ENCODE measurements around the gene GLRX. TPM values are rescaled to one million over a fixed set of nuclear protein-coding genes. Genes with fewer than 3 reads are reported as not detected.
"Not testable (repeated sequence)": the region's sequence is repeated elsewhere in the genome, so short reads cannot be mapped to it uniquely, and the experiment has no call there.

Gene GLRX
- total RNA-seq, 6 experiments from 2014 or later: 40.2 to 228 (median 82.8) TPM

- DNase-seq (no peak), ATAC-seq (no peak)
- intact Hi-C loops (cut with DNase I): no loop called here
- H3K4me1 ChIP-seq: peaks cover 0 to 54% (median 16%) of the 10 kb centered on the region in 4 donors
- no peaks in the 10 kb centered on the region for H3K9me3 ChIP-seq
- H3K27me3 ChIP-seq: no peaks in the 10 kb centered on the region
- WGBS (ENCODE audit: insufficient coverage, low coverage, low lambda C conversion rate, missing lambda C conversion rate): 65% methylated on average over 4 of the region's 4 CpGs
- no peak overlapping the region for H3K4me3 ChIP-seq
- H3K36me3 ChIP-seq: peaks cover 0 to 29% (median 16%) of the 10 kb centered on the region in 4 donors
- no peak overlapping the region for H3K27ac ChIP-seq
- TF ChIP-seq CTCF (IDR thresholded peaks at IDR 0.05) (no peak), POLR2A (IDR thresholded peaks at IDR 0.05) (no peak)
Measured at GRCh38 chr5:95815155-95815729, 7.3 kb downstream of the GLRX start.

GRCh38 chr5:95813035-95813434 lies 9.5 kb downstream of the GLRX start:
- H3K4me3 ChIP-seq; DNase-seq; H3K9me3 ChIP-seq; H3K27ac ChIP-seq; H3K27me3 ChIP-seq; intact Hi-C loops (cut with DNase I): not testable (repeated sequence)
- TF ChIP-seq POLR2A (IDR thresholded peaks at IDR 0.05): peak; percentile 12
- WGBS (ENCODE audit: insufficient coverage, low coverage, low lambda C conversion rate, missing lambda C conversion rate): 59% methylated on average over 8 of the region's 8 CpGs
- Histone ChIP-seq H3K36me3 (peaks cover 0 to 29% (median 16%) of the 10 kb centered on the region in 4 donors), H3K4me1 (peaks cover 0 to 47% (median 18%) of the 10 kb centered on the region in 4 donors)
- peak in 2 of 4 donors; percentile 38 to 43 for ATAC-seq

- ATAC-seq: peak in 3 of 4 donors; percentile 17 to 45 (median 21)
- TF ChIP-seq POLR2A (IDR thresholded peaks at IDR 0.05) (no peak), CTCF (IDR thresholded peaks at IDR 0.05) (no peak)
- H3K27ac ChIP-seq: peak overlapping the region in 1 of 3 donors; percentile 8
- H3K4me1 ChIP-seq: peaks cover 0 to 37% (median 16%) of the 10 kb centered on the region in 4 donors
- DNase-seq: no peak
- H3K9me3 ChIP-seq: no peaks in the 10 kb centered on the region
- H3K4me3 ChIP-seq: no peak overlapping the region
- H3K36me3 ChIP-seq: peaks cover 0 to 29% (median 15%) of the 10 kb centered on the region in 4 donors
- intact Hi-C loops (cut with DNase I): no loop called here
- no peaks in the 10 kb centered on the region for H3K27me3 ChIP-seq
- 32% methylated on average over 4 of the region's 6 CpGs for WGBS (ENCODE audit: insufficient coverage, low coverage, low lambda C conversion rate, missing lambda C conversion rate)
Measured at GRCh38 chr5:95812074-95812471, 10.5 kb downstream of the GLRX start.

GRCh38 chr5:95811461-95812073 lies 11.0 kb downstream of the GLRX start:
- peaks cover 0 to 29% (median 15%) of the 10 kb centered on the region in 4 donors for H3K36me3 ChIP-seq
- 63% methylated on average over 10 of the region's 13 CpGs for WGBS (ENCODE audit: insufficient coverage, low coverage, low lambda C conversion rate, missing lambda C conversion rate)
- DNase-seq; H3K9me3 ChIP-seq; H3K27me3 ChIP-seq; H3K4me3 ChIP-seq; ATAC-seq; intact Hi-C loops (cut with DNase I): not testable (repeated sequence)
- peaks cover 0 to 37% (median 16%) of the 10 kb centered on the region in 4 donors for H3K4me1 ChIP-seq
- H3K27ac ChIP-seq: peak overlapping the region in 1 of 3 donors; percentile 8

GRCh38 chr5:95811126-95811423 lies 11.5 kb downstream of the GLRX start:
- 47% methylated on average over 3 of the region's 6 CpGs for WGBS (ENCODE audit: insufficient coverage, low coverage, low lambda C conversion rate, missing lambda C conversion rate)
- H3K27me3 ChIP-seq; H3K4me3 ChIP-seq; intact Hi-C loops (cut with DNase I); H3K9me3 ChIP-seq; ATAC-seq; DNase-seq: not testable (repeated sequence)
- H3K27ac ChIP-seq: peak overlapping the region in 2 of 3 donors; percentile 60 to 69
- peaks cover 0 to 37% (median 15%) of the 10 kb centered on the region in 4 donors for H3K4me1 ChIP-seq
- peaks cover 0 to 25% (median 15%) of the 10 kb centered on the region in 4 donors for H3K36me3 ChIP-seq
